SIG-M5 treated with dmso at 0.1 percent for 504 hours (cell line): ENCODE results near the gene TMEM250.
A peak's percentile ranks its signal among the peaks of the same experiment; 100 is the strongest.
"Not testable (repeated sequence)": the region's sequence is repeated elsewhere in the genome, so short reads cannot be mapped to it uniquely, and the experiment has no call there.

ENCODE experiments used
- DNase-seq: peaks from one replicate; lab custom pipeline; 2025; ENCODE audit not compliant: unreplicated experiment; lab: John Stamatoyannopoulos, UW

TMEM250 gene, protein sequence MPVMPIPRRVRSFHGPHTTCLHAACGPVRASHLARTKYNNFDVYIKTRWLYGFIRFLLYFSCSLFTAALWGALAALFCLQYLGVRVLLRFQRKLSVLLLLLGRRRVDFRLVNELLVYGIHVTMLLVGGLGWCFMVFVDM

DNA sequence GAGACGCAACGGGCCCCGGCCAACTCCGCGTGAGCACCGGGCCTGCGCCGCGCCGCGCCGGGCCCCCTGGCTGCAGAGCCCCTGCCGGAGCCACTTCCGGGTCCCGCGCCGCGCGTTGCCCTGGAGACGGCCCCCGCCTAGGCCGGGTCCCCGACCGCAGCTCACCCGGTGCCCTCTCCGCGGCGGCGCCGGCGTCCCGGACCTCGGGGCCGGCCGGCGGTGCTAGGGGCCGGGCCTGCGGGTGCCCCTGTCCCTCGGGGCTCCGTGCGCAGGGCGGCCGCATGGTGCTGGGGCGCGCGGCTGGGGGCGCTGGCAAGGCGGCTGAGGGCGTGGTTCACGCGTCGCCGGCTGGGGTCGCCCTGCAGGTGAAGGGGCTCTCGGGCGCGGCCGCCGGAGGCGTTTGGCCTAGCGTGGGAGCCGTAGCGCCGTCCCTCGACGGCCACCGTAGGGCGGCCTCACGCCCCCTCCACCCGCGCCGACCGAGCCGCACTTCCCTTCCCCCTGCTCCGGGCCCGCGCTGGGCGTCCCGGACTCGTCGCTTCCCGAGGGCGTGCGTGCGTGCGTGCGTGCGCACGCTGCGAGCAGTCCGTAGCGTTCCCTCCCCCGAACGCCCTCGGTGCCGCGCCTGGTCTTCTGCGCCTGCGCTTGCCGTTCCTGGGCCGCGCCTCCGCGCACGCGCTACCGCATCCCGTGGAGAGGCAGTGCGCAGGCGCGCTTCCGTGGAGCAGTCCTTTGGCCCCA is at the start of gene TMEM250:
Gene TMEM250, minus strand, starts transcription at position 556 of the 741 bp plus-strand sequence. CDS start 1,975 bp downstream, outside the sequence.
- DNase-seq: peak; percentile 83

DNA sequence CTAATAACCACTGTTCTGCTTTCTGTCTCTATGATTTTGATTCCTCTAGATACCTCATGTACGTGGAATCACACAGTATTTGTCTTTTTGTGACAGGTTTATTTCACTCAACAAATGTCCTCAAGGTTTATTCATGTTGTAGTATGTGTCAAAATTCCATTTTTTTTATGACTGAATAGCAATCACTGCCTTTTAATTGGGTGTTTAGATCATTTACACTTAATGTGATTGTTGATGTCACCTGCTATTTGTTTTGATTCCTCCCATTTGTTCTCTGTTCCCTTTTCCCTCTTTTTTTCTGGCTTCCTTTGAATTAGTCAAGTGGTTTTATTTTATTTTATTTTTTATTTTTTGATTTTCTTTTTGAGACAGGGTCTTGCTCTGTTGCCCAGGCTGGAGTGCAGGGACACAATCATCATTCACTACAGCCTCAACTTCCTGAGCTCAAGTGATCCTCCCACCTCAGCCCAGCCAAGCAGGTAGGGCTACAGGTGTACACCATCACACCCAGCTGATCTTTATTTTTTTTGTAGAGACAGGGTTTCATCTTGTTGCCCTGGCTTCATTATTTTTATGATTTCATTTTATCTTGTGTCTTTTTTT is 44.7 kb upstream of the TMEM250 start:
- DNase-seq: no peak

DNA sequence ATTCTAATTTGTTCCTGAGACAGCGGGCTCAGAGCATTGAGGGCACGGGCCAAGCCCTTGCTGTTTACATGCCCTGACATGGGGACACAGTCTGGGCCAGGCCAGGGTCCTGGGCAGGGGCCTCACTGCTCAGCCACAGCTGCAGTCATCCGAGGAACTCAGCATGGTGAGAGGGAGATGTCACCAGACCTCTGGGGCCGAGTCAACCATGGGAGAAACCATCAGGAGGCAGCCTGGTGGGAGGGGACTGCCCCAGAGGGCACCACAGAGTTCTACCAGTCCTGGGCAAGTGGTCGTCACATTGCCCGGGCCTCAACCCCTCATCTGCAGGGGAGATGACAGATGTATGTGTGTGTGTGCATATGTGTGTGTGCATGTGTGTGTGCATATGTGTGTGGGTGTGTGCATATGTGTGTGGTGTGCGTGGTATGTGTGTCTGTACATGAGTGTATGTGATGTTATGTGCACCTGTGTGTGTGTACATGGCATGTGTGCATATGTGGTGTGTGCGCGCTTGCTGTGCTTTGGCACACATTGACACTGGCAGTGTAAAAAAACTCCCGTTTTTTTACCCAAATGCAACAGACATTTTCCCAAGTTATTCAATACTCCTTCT is 42.4 kb upstream of the TMEM250 start:
- no peak for DNase-seq

DNA sequence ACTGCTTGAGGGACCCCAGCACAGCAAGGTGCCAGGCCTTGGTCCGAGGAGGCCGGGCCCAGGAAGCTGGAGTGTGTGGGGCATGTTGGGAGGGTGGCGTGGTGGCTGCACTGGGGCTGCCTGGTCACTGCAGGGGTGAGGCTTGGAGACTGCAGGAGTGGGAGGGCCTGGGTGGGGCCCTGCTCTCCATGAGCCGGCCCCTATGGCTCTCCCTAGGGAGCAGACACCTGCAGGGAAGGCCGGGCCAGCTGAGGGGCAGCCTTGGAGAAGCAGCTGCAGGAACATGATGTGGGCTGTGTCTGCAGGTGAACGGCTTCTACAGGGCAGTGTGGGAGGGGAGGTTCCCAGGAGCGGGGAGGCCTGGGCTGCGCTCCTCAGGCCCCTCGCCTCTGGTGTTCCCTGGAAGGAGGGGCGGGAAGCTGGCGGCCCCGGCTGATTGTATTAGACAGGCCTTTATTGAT is 41.7 kb upstream of the TMEM250 start:
- no peak for DNase-seq

DNA sequence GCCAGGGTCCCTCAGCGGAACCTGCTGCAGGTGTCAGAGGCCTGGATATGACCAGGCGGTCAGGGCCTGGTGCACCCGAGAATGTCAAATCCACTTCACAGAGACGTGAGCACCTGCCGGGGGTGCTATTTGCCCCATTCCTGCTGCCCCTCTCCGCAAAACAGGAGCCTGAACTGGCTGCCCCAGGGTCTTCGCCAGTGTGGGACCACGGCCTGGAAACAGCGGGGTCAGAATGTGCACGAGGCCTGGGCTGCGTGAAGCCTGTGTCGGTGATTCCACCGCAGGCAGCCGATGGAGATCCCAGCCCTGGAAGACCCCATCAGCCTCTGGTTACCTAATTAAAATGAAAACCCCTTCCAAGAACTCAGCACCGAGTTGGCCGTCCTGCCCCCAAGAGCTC is 41.2 kb upstream of the TMEM250 start:
- no peak for DNase-seq

DNA sequence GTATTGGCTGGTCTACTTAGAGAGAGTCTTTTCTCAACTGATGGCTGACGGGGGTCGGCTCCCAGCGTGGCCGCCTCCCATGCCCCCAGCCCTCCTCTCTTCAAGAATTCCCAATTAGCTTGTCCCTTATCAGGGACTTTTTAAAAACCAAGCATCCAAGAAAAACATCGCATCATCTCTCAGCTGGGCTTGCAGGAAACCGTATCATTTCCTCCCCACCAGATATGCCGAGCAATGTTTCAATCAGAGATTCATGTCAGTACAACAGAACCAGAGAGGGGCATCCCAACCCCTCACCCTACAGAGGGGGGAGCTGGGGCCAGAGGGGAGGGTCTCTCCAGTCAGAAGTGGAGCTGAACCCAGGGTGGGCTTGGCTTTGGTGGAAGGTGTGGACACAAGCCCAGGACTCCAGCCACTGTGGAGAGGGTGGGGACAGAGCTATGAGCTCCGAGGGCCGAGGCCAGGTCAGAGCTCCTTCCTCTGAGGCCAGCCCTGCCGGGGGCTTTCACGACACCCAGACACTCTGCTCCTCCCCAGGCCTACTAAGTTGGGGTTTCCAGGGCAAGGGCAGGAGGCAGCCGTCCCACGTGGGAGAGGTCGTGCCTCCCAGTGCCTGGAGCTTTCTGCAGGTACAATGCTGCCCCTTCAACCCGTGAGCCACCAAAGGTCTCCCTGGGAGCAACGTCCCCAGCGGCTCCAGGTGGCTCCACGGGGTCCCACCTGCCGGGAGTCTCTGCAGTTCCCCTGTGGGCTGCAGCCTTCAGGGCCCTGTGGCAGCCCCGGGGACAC is 39.0 kb upstream of the TMEM250 start:
- no peak for DNase-seq

DNA sequence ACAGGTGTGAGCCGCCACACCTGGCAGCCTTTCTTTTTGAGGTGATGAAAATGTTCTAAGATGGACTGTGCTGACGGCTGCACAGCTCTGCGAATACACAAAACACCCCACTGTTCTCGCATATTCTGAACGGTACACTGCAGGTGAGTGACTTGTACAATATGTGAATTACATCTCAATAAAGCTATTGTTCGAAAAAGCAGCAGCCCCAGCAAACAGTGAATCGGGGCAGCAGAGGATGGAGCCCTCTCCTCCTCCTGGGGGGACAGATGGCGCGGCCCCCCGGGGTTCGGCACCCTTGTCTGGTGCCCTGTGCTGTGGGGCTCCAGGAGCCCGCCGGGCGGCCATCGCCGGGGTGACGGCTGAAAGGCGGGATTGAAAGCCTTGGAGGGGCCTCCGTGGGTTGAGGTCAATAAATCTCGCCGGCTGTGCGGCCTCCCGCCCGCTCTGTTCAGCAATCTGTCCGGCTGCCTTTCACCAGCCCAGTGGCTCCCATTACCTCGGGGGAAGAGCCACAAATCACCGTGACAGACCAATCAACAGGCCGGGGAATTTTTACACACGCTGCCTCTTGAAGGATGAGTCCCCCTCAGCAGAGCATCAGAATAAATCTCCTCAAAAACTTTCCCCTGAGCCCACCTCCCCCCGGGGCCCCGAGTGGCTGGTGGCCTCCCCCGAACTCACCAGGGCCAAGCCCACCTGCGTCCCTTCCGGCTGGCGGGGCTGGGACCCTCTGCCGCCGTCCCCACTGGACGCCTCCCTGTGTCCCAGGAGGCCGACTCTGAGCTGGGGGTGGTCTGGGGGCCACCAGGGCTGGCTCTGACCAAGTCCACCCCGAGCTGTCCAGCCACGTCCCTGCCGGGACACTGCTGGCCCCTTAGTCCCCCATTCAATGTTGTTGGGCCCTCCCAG is 37.8 kb upstream of the TMEM250 start:
- DNase-seq: no peak

DNA sequence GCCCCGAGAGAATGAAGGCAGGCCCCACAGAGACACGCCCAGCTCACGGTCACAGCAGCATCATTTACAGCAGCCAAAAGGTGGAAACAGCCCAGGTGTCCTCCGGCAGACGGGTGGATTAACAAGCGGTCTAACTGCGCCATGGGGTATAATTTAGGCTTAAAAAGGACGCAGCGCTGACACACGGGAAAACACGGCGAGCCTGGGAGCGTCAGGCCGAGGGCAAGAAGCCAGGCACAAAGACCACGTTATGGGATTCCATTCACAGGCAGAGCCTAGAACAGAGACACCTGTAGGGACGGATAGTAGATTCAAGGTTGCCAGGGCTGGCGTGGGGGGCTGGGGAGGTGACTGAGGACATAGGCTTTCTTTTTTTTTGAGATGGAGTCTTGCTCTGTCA is 36.9 kb upstream of the TMEM250 start:
- DNase-seq: no peak

DNA sequence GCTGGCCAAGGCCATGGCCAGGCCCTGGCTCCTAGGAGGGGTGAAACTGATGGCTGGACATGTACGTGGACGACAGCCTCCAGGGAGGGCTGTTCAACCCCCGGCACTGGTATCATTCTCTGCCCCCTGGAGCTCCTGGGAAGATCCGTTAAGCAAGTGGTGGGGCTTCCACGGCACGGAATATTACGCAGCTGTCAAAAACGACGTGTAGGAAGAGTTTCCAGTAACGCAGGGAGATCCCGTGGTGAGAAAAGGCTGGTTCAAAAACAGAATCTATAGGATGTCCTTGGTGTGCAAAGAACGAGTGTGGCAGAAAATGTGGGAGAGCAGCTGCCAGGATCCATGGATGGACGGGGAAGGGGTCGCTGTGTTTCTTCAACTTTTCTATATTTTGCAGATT is 36.3 kb upstream of the TMEM250 start:
- no peak for DNase-seq

DNA sequence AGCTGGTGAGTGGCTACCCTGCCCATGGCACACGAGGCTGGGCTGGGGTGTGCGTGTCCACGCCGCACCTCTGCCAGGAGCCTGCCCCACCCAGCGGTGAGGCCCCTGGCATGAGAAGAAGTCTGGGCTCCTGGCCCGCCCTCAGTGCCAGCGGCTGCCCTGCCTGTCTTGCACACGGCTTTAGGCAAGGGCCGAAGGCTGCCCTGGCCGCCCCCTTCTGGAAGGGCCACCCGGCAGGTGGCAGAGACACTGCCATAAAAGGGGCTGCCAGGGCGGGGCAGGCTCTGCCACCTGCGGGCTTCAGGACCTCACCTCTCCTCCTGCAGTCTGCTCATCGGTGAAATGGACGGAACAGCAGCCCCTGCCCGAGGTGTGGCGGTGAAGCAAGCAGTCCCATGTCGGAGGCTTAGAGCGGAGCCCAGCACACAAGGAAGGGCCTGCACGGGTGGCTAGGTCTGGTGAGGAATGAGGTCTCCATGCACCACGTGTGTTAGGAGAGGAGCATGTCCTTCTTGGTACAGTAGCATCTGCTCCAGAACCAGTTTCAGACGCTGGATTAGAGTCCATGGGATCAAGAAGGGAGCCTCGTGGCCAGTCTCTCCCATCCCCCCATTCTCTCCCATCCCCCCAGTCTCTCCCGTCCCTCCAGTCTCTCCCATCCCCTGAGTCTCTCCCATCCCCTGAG is 34.8 kb upstream of the TMEM250 start:
- DNase-seq: no peak

DNA sequence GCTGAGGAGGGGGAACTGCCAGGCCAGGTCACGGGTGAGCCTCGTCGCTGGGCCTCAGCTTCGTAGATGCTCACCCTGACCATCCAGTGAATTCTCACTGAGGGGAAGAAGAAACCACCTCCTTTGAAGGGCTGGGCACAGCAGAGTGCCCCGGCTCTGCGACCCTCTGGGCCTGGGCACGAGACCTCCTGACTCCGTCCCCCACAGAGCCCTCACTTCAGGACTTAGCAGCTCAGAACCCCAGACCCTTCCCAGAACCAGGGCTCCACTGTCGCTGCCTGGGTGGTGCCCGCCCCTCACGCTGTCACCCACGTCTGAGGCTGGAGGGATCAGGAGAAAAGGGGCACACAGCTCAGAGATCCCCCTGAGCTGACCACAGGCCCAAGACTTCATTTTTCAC is 34.3 kb upstream of the TMEM250 start:
- no peak for DNase-seq

DNA sequence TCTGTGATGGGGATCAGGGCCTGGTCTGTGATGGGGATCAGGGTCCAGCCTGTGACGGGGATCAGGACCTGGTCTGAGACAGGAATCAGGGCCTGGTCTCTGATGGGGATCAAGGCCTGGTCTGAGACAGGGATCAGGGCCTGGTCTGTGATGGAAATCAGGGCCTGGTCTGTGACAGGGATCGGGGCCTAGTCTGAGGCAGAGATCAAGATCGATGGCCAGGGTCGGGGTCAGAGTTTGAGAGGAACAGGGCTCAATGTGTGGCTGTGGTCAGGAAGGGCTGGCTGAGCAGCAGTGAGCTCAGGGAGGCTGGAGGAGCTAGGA is 33.8 kb upstream of the TMEM250 start:
- no peak for DNase-seq

DNA sequence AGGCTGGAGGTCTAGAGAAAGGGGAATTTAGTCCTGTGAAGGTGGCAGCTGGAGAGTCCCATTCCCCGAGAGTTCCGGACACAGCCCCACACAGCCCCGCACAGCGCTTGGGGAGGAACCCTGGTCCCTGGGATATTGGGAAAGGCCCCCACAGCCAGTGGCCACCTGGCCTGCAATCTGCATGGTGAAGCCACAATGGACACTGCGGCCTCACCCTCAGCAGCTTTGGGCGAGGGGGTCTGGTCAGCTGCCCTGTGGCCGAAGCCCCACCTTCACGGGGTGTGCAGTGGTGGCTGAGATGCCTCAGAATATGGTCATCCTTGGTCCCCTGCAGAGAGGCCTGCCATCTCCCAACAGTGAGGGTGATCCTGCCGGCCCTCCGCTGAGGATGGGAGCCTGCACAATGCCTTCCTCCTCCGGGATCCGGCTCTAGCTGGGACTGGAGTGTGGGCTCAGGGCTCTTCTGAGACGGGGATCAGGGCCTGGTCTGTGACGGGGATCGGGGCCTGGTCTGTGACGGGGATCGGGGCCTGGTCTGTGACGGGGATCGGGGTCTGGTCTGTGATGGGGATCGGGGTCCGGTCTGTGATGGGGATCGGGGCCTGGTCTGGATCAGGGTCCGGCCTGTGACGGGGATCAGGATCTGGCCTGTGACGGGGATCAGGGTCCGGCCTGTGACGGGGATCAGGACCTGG is 33.3 kb upstream of the TMEM250 start:
- no peak for DNase-seq

DNA sequence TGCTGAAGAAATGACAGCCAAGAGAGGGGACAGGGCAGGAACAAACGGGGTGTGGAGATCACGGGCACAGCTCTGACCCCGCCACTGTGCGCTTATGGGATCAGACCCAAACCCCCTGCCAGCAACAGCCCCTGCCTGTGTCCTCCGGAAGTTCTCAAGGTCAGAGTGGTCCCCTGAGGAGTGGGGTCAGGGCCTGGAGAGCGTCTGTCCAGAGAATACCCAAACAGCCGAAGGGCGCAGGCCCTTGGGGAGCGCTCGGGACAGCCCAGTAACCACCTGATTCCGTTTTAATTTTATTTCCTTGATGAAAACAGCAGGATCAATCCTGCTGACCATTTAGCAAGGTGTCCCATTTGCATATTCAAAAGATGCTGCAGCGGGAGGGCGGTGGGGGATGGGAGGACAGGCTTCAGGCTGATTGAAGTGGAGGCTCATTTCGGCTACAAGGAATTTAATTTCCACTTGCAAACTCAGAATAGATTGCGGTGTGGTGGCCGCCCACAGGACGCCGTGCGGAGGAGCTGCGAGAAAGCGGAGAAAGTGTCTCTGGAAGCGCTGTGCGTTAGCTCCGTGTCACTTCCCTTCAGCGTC is 32.6 kb upstream of the TMEM250 start:
- DNase-seq: no peak

DNA sequence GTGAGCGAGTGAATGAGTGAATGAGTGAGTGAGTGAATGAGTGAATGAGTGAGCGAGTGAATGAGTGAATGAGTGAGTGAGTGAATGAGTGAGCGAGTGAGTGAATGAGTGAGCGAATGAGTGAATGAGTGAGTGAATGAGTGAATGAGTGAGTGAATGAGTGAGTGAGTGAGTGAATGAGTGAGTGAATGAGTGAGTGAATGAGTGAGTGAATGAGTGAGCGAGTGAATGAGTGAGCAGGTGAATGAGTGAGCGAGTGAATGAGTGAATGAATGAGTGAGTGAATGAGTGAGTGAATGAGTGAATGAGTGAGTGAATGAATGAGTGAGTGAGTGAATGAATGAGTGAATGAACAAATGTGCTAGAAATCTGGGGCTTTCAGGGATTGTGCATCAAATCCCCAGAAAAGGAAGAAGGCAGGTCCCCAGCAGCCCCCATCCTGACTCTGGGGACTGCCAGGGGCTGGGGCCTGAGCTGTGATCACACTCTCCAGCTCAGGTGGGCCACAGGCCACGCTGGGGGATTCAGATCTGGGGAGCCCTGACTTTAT is 32.1 kb upstream of the TMEM250 start:
- not testable (repeated sequence) for DNase-seq

DNA sequence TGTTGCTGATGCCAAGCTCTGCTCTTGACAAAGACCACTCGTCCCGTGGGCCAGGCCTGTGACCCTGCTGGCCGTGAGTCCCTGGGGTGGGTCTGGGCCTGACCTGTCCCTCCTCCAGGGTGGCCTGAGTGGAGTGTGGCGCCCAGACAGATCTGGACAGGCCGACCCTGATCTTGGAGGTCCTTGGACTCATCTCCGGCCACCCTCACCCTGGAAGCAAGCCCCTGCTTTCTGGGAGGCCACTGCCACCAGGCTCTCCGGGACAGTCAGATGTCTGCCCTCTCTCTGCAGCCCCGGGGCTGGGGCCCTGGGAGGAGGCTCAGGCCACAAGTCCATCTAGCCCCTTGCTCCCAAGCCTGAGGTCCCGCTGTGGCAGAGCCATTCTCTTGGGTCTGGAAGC is 31.2 kb upstream of the TMEM250 start:
- no peak for DNase-seq

DNA sequence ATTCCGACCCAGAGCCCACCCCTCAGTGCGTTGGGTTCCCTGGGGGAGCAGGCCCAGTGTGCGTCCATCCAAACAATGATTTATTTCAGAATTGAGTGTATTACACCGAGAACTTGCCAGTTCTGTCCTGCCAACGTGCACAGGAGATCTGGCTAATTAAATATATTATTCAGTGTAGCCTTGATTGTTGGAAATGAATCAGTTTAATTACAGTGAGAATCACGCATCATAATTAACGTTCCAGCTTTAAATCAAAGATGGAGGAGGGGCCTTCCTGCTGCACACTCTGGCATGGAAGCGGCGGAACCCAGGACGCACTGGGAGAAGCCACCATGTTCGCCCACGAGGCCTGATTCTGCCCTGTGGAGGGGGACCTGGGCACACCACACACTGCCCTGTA is 30.7 kb upstream of the TMEM250 start:
- DNase-seq: no peak

DNA sequence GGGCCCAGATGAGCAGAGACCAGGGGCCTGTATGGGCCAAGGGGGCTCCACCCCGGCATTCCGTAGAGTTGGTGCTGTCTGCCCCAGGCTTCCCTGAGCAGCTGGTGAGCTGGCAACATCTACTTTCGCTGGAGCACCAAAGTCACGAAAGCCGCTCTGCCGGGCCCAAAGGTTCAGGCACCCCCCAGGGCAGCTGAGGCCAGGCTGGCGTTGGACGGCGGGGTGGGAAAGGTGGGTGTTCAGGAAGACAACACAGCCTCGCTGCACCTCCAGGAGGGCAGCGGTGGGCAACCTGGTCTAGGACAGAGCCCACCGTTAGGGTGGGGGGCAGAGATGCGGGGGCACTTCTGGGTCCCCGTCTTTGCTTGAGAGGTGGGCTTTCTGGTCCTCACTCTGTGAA is 30.1 kb upstream of the TMEM250 start:
- no peak for DNase-seq
